K562 (cell line): ENCODE measurements around the gene SLC26A11. TPM values are rescaled to one million over a fixed set of nuclear protein-coding genes. Genes with fewer than 3 reads are reported as not detected.

Source experiments
- CC2D1A ChIP-seq: fragments of 450-650 bp; IDR thresholded peaks from 2 replicates; pipeline ENCODE4 v1.6.1; 2017; ENCODE audit warnings: mild to moderate bottlenecking
- GTF3C2 ChIP-seq: IDR thresholded peaks from 3 replicates; pipeline ENCODE4 v1.6.1; 2011; ENCODE audit warnings: borderline replicate concordance, mild to moderate bottlenecking, moderate library complexity; ENCODE audit not compliant: insufficient read length; ENCODE audit errors: extremely low read depth
- HNRNPH1 ChIP-seq: fragments of 200-400 bp; formaldehyde crosslinking; optimal IDR thresholded peaks from 2 replicates; pipeline ENCODE3; 2017; ENCODE audit warnings: low read depth, mild to moderate bottlenecking, low read length, moderate library complexity
- HOXB6 ChIP-seq: fragments of 250-450 bp; sonication (Bioruptor Pico); IDR thresholded peaks from 2 replicates; pipeline ENCODE4 v1.5.1; 2022; ENCODE audit warnings: mild to moderate bottlenecking, borderline replicate concordance
- KLF1 ChIP-seq: fragments of 450-650 bp; IDR thresholded peaks from 2 replicates; pipeline ENCODE4 v1.6.1; 2016; ENCODE audit warnings: missing genetic modification characterization, missing compliant biosample characterization
- MAFK ChIP-seq: IDR thresholded peaks from 2 replicates; pipeline ENCODE4 v1.6.1; 2011; ENCODE audit warnings: low read length, improper control_type of control experiment
- MYNN ChIP-seq, 2 experiments: sonication (generic); formaldehyde crosslinking in 1 of 2; IDR thresholded peaks; 2 replicates each; pipeline versions ENCODE4 v1.5.0 to v1.6.1; 2016 to 2020; ENCODE audit warnings: antibody characterized with exemption in 1 of 2, missing genetic modification reagents in 1 of 2
- NCOA6 ChIP-seq: fragments of 450-650 bp; IDR thresholded peaks from 2 replicates; pipeline ENCODE4 v1.6.1; 2017; ENCODE audit warnings: mild to moderate bottlenecking
- OTX1 ChIP-seq: fragments of 450-650 bp; formaldehyde crosslinking; IDR thresholded peaks from 2 replicates; pipeline ENCODE4 v1.4.0; 2022; ENCODE audit warnings: mild to moderate bottlenecking
- SAP30 ChIP-seq: fragments of 200-600 bp; sonication (generic); IDR thresholded peaks from 2 replicates; pipeline ENCODE4 v1.6.1; 2012; ENCODE audit warnings: borderline replicate concordance, low read depth, mild to moderate bottlenecking, moderate library complexity, low read length, control low read depth, inconsistent platforms; ENCODE audit not compliant: insufficient read depth, poor library complexity, severe bottlenecking
- XRCC4 ChIP-seq: IDR thresholded peaks from one replicate; pipeline ENCODE4 v1.6.1; 2011; ENCODE audit not compliant: insufficient read depth, insufficient read length; ENCODE audit errors: extremely low read depth
- ZBTB8A ChIP-seq: fragments of 450-650 bp; IDR thresholded peaks from 2 replicates; pipeline ENCODE4 v1.6.1; 2018; ENCODE audit warnings: mild to moderate bottlenecking, moderate library complexity; ENCODE audit not compliant: partially characterized antibody
- ZC3H4 ChIP-seq: sonication (generic); formaldehyde crosslinking; IDR thresholded peaks from 2 replicates; pipeline ENCODE4 v1.9.0; 2021; ENCODE audit warnings: missing genetic modification reagents, borderline replicate concordance
- ZNF184 ChIP-seq: sonication (generic); formaldehyde crosslinking; IDR thresholded peaks from 2 replicates; pipeline ENCODE4 v1.5.0; 2020; ENCODE audit warnings: missing genetic modification reagents
- ZNF347 ChIP-seq: fragments of 450-650 bp; formaldehyde crosslinking; IDR thresholded peaks from 2 replicates; pipeline ENCODE4 v1.4.0; 2020; ENCODE audit warnings: low read depth, mild to moderate bottlenecking, moderate library complexity
- ZNF354B ChIP-seq: fragments of 250-450 bp; sonication (Bioruptor Pico); IDR thresholded peaks from 2 replicates; pipeline ENCODE4 v1.4.0; 2020
- ZNF584 ChIP-seq: fragments of 200-800 bp; sonication (Bioruptor generic); IDR thresholded peaks from 2 replicates; pipeline ENCODE4 v1.6.1; 2016; ENCODE audit warnings: low read depth, mild to moderate bottlenecking, missing genetic modification characterization, missing compliant biosample characterization
- ZNF785 ChIP-seq: fragments of 250-450 bp; sonication (Bioruptor Pico); IDR thresholded peaks from 2 replicates; pipeline ENCODE4 v1.4.0; 2020; ENCODE audit warnings: mild to moderate bottlenecking
- polyA plus RNA-seq, 8 experiments: library from polyadenylated mRNA; depleted of rRNA in 4 of 8; stranded (reverse) in 5 of 8; unstranded in 3 of 8; fragments of >200 nt; fragmentation: Nextera tagmentation in 2 of 8; fragmentation: Illumina TruSeq in 1 of 8; extraction: Ambion mirVana in 2 of 8; extraction: Trizol in 1 of 8; gene quantifications; 2 replicates each; pipeline versions ENCODE4 v1.2.1 to v1.2.3, GENCODE V29; 2011 to 2014; ENCODE audit warnings: inconsistent platforms in 1 of 8, missing spikeins in 1 of 8
- total RNA-seq, 7 experiments: library from RNA; depleted of rRNA in 6 of 7; stranded (reverse); fragments of >200 nt in 6 of 7; fragmentation: Illumina TruSeq in 2 of 7; extraction: Trizol in 2 of 7; gene quantifications; 2 replicates each; pipeline versions ENCODE4 v1.2.1 to v1.2.3, GENCODE V29; 2011 to 2021; ENCODE audit warnings: low replicate concordance in 1 of 7
- TF ChIP-seq, protein P1 (sequence below): fragments of 450-650 bp; formaldehyde crosslinking; IDR thresholded peaks from 2 replicates; pipeline ENCODE4 v1.4.0; 2020; ENCODE audit warnings: mild to moderate bottlenecking, moderate library complexity

Gene SLC26A11
- total and polyA plus RNA-seq, 9 of the 15 experiments (the other 6 are each of a cell fraction or from before 2014, with no cell fraction given) = 0.06 to 3.1 (median 1.2) TPM; not detected in 1

DNA sequence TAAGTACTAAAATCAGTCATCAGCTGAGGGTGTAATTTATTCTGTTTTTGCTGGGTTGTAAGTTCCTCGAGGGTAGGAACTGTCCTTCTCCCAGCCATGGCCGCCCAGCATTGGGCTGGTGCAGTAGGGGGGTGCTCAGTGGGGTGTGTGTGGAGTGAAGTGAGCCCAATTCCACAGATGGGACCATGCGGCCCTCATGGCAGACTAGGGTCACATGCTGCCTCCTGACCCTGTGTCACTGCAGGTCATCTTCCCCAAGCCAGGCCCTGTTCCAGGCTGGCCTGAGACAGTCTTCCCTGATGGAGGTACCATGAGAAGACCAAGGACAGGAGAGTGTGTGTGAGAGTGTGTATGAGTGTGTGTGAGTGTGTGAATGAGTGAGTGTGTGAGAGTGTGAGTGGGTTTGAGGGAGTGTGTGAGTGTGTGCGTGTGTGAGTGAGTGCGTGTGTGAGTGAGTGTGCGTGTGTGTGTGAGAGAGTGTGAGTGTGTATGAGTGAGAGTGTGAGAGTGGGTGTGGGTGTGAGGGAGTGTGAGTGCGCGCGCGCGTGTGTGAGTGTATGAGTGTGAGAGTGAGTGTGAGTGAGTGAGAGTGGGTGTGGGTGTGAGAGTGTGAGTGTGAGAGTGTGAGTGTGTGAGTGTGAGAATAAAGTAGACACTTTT is 3.7 kb downstream of the SLC26A11 start (continued):
- TF ChIP-seq HNRNPH1 = no peak
- no peak for TF ChIP-seq XRCC4
- no peak for TF ChIP-seq ZNF184 (CRISPR knock-in tag)
- no peak for TF ChIP-seq ZBTB8A
- TF ChIP-seq OTX1 (CRISPR knock-in tag) = peak; percentile 61; the same call in 1 of the 2 replicates
- TF ChIP-seq ZNF584 (CRISPR knock-in tag) = no peak
- no peak for TF ChIP-seq ZNF785 (CRISPR knock-in tag)
- no peak for TF ChIP-seq ZNF347
- TF ChIP-seq MYNN (IDR thresholded peaks at IDR 0.05) = peak; percentile 93
- TF ChIP-seq MYNN (CRISPR knock-in tag; IDR thresholded peaks at IDR 0.05) = no peak
- no peak for TF ChIP-seq NCOA6
- no peak for TF ChIP-seq ZNF354B (CRISPR knock-in tag)
- no peak for TF ChIP-seq ZC3H4 (CRISPR knock-in tag)
- TF ChIP-seq HOXB6 (CRISPR knock-in tag) = no peak
- TF ChIP-seq SAP30 = no peak
- no peak for TF ChIP-seq MAFK
- 0 out of 2 replicates have a peak, but pooled peaks have one; percentile 25 for TF ChIP-seq CC2D1A
- TF ChIP-seq GTF3C2 = no peak
- no peak for TF ChIP-seq KLF1 (tag)
- TF ChIP-seq, protein P1, sequence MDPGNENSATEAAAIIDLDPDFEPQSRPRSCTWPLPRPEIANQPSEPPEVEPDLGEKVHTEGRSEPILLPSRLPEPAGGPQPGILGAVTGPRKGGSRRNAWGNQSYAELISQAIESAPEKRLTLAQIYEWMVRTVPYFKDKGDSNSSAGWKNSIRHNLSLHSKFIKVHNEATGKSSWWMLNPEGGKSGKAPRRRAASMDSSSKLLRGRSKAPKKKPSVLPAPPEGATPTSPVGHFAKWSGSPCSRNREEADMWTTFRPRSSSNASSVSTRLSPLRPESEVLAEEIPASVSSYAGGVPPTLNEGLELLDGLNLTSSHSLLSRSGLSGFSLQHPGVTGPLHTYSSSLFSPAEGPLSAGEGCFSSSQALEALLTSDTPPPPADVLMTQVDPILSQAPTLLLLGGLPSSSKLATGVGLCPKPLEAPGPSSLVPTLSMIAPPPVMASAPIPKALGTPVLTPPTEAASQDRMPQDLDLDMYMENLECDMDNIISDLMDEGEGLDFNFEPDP = no peak
